ENCODE measurements around the gene DNMT1.

Gene DNMT1

DNA sequence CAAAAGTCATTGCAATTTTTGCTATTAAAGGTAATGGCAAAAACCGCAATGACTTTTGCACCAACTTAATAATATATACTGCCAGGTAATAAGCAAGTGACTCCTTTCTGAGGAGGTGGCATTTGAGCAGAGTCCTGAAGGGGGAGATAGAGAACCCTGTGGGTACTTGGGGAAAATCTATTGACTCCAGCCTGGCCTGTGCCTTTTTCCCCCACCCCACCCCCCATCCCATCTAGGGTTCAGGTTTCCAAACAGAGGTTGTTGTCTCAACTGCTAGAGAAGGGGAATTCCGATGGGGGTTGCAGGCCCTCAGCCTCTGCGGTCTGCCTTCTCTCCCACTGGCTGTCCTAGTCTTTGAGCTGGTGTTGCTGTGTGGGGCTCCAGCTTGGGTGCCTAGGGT lies 24.9 kb upstream of the DNMT1 start:
- DNase-seq = peak; percentile 57
- WGBS (ENCODE audit: extremely low coverage, insufficient coverage, low lambda C conversion rate) = no CpG with 5 or more reads among the region's 3 CpGs
- H3K27me3 ChIP-seq (ENCODE audit: insufficient read depth, low read length, poor library complexity) = no peaks in the 10 kb centered on the region

DNA sequence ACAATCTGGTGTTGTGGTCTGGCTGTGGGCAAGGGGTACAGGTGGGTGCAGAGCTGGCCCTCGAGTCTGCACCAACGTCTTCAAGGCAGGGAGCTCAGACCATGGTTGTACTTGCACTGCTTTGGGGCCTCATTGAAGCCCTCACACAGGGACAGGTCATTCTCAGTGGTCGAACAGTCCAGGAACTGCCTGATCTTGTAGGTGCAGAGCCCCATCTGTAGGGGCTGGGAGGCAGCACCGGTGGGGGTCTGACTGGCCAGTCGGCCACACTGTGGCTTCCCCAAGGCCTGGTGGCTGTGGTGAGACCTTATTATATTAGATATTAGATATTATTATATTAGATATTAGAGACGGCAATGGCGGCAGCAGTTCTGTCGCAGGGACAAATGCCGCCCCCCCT lies 22.3 kb upstream of the DNMT1 start:
- no CpG with 5 or more reads among the region's 9 CpGs for WGBS (ENCODE audit: extremely low coverage, insufficient coverage, low lambda C conversion rate)
- H3K27ac ChIP-seq (ENCODE audit: low read depth, low read length) = no peak overlapping the region
- H3K36me3 ChIP-seq (ENCODE audit: control insufficient read depth, insufficient read depth, low read length) = no peaks in the 10 kb centered on the region
- H2BK5ac ChIP-seq (ENCODE audit: low read length) = no peak overlapping the region
- no peaks in the 10 kb centered on the region for H3K4me1 ChIP-seq (ENCODE audit: control insufficient read depth, low read depth, low read length)
- no peak overlapping the region for H4K5ac ChIP-seq (ENCODE audit: low read length)
- no peak overlapping the region for H3K4me2 ChIP-seq (ENCODE audit: low read length)
- no peaks in the 10 kb centered on the region for H3K27me3 ChIP-seq (ENCODE audit: insufficient read depth, low read length, poor library complexity)
- no peak for DNase-seq
- no peaks in the 10 kb centered on the region for H3K79me1 ChIP-seq (ENCODE audit: low read length)
- H3K4ac ChIP-seq (ENCODE audit: low read depth, low read length) = no peak overlapping the region
- H3K79me2 ChIP-seq (ENCODE audit: control insufficient read depth, insufficient read depth, low read length) = no peaks in the 10 kb centered on the region
- H3K4me3 ChIP-seq (ENCODE audit: low read length) = no peak overlapping the region
- no peak overlapping the region for H2AK5ac ChIP-seq (ENCODE audit: low read length)
- no peak overlapping the region for H3K56ac ChIP-seq (ENCODE audit: low read length)
- no peak overlapping the region for H3K23ac ChIP-seq (ENCODE audit: low read length)
- H4K8ac ChIP-seq (ENCODE audit: low read depth, low read length) = no peak overlapping the region
- no peak overlapping the region for H2BK15ac ChIP-seq (replicated peaks; ENCODE audit: low read depth)
- no peak overlapping the region for H2BK120ac ChIP-seq (ENCODE audit: low read depth, low read length)
- no peak overlapping the region for H3K18ac ChIP-seq (ENCODE audit: low read length)
- no peak overlapping the region for H3K9ac ChIP-seq (ENCODE audit: low read length)

More for the DNA sequence above, 24.9 kb upstream of the DNMT1 start:
- no peak overlapping the region for H3K56ac ChIP-seq (ENCODE audit: low read length)
- no peak overlapping the region for H2BK120ac ChIP-seq (ENCODE audit: low read depth, low read length)
- H2BK5ac ChIP-seq (ENCODE audit: low read length) = no peak overlapping the region
- H3K4ac ChIP-seq (ENCODE audit: low read depth, low read length) = no peak overlapping the region
- H2BK15ac ChIP-seq (replicated peaks; ENCODE audit: low read depth) = no peak overlapping the region
- no peak overlapping the region for H4K5ac ChIP-seq (ENCODE audit: low read length)
- no peaks in the 10 kb centered on the region for H3K4me1 ChIP-seq (ENCODE audit: control insufficient read depth, low read depth, low read length)
- H3K4me3 ChIP-seq (ENCODE audit: low read length) = no peak overlapping the region
- H3K23ac ChIP-seq (ENCODE audit: low read length) = no peak overlapping the region
- H3K27ac ChIP-seq (ENCODE audit: low read depth, low read length) = no peak overlapping the region
- H4K8ac ChIP-seq (ENCODE audit: low read depth, low read length) = no peak overlapping the region
- H3K9ac ChIP-seq (ENCODE audit: low read length) = no peak overlapping the region
- no peaks in the 10 kb centered on the region for H3K79me2 ChIP-seq (ENCODE audit: control insufficient read depth, insufficient read depth, low read length)
- H3K4me2 ChIP-seq (ENCODE audit: low read length) = no peak overlapping the region
- H3K18ac ChIP-seq (ENCODE audit: low read length) = no peak overlapping the region
- H3K36me3 ChIP-seq (ENCODE audit: control insufficient read depth, insufficient read depth, low read length) = no peaks in the 10 kb centered on the region
- no peaks in the 10 kb centered on the region for H3K79me1 ChIP-seq (ENCODE audit: low read length)
- H2AK5ac ChIP-seq (ENCODE audit: low read length) = no peak overlapping the region

DNA sequence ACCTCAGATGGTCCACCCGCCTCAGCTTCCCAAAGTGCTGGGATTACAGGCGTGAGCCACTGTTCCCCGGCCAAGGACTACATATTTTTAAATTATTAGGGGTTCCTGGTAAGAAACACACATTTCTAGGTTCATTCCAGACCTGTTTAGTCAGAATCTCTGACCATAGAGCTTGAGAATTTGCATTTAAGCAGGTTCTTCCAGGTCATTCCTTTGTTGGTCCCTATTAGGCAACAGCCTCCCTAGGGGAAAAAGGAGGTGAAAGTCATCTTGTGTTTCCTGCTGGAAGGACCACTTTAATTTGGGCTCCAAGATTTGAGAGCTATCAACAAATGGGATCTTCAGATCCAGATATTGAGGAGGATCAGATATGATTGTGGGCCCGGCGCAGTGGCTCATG lies 20.0 kb upstream of the DNMT1 start:
- Histone ChIP-seq H3K4me2 (ENCODE audit: low read length) (no peak overlapping the region), H4K8ac (ENCODE audit: low read depth, low read length) (no peak overlapping the region)
- WGBS (ENCODE audit: extremely low coverage, insufficient coverage, low lambda C conversion rate) = no CpG with 5 or more reads among the region's 5 CpGs

DNA sequence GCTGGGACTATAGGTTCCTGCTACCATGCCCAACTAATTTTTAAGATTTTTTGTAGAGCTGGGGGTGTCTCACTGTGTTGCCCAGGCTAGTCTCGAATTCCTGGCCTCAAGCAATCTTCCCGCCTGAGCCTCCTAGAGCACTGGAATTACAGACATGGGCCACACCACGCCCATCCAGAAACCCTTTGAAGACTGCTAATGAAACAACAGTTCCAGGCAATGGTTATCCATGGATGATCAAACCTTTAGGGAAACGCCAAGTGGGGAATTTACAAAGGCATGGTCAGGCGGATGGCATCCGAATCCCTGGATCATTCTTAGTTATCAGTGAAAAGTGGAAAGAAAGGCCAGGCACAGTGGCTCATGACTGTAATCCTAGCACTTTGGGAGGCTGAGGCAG lies 16.9 kb upstream of the DNMT1 start:
- no peak overlapping the region for H2BK15ac ChIP-seq (replicated peaks; ENCODE audit: low read depth)
- H3K23ac ChIP-seq (ENCODE audit: low read length) = no peak overlapping the region
- H2BK120ac ChIP-seq (ENCODE audit: low read depth, low read length) = no peak overlapping the region
- no peak for DNase-seq
- no peaks in the 10 kb centered on the region for H3K4me1 ChIP-seq (ENCODE audit: control insufficient read depth, low read depth, low read length)
- H3K9ac ChIP-seq (ENCODE audit: low read length) = no peak overlapping the region
- no peak overlapping the region for H3K56ac ChIP-seq (ENCODE audit: low read length)
- no peaks in the 10 kb centered on the region for H3K79me1 ChIP-seq (ENCODE audit: low read length)
- H3K79me2 ChIP-seq (ENCODE audit: control insufficient read depth, insufficient read depth, low read length) = no peaks in the 10 kb centered on the region
- H3K36me3 ChIP-seq (ENCODE audit: control insufficient read depth, insufficient read depth, low read length) = no peaks in the 10 kb centered on the region
- no peak overlapping the region for H3K4me3 ChIP-seq (ENCODE audit: low read length)
- no CpG with 5 or more reads among the region's 6 CpGs for WGBS (ENCODE audit: extremely low coverage, insufficient coverage, low lambda C conversion rate)
- no peak overlapping the region for H2AK5ac ChIP-seq (ENCODE audit: low read length)
- no peak overlapping the region for H4K5ac ChIP-seq (ENCODE audit: low read length)
- H4K8ac ChIP-seq (ENCODE audit: low read depth, low read length) = no peak overlapping the region
- no peaks in the 10 kb centered on the region for H3K27me3 ChIP-seq (ENCODE audit: insufficient read depth, low read length, poor library complexity)
- H3K4ac ChIP-seq (ENCODE audit: low read depth, low read length) = no peak overlapping the region
- H3K27ac ChIP-seq (ENCODE audit: low read depth, low read length) = no peak overlapping the region
- H3K18ac ChIP-seq (ENCODE audit: low read length) = no peak overlapping the region
- H3K4me2 ChIP-seq (ENCODE audit: low read length) = no peak overlapping the region
- H2BK5ac ChIP-seq (ENCODE audit: low read length) = no peak overlapping the region

More for the DNA sequence above, 20.0 kb upstream of the DNMT1 start:
- H4K5ac ChIP-seq (ENCODE audit: low read length) = no peak overlapping the region
- no peak overlapping the region for H3K4me3 ChIP-seq (ENCODE audit: low read length)
- H3K27me3 ChIP-seq (ENCODE audit: insufficient read depth, low read length, poor library complexity) = no peaks in the 10 kb centered on the region
- H3K27ac ChIP-seq (ENCODE audit: low read depth, low read length) = no peak overlapping the region
- H3K79me1 ChIP-seq (ENCODE audit: low read length) = no peaks in the 10 kb centered on the region
- H2BK5ac ChIP-seq (ENCODE audit: low read length) = no peak overlapping the region
- H2BK15ac ChIP-seq (replicated peaks; ENCODE audit: low read depth) = no peak overlapping the region
- H3K79me2 ChIP-seq (ENCODE audit: control insufficient read depth, insufficient read depth, low read length) = no peaks in the 10 kb centered on the region
- DNase-seq = peak; percentile 54
- no peak overlapping the region for H3K9ac ChIP-seq (ENCODE audit: low read length)
- no peak overlapping the region for H2AK5ac ChIP-seq (ENCODE audit: low read length)
- no peak overlapping the region for H3K23ac ChIP-seq (ENCODE audit: low read length)
- no peaks in the 10 kb centered on the region for H3K36me3 ChIP-seq (ENCODE audit: control insufficient read depth, insufficient read depth, low read length)
- no peak overlapping the region for H3K4ac ChIP-seq (ENCODE audit: low read depth, low read length)
- no peaks in the 10 kb centered on the region for H3K4me1 ChIP-seq (ENCODE audit: control insufficient read depth, low read depth, low read length)
- no peak overlapping the region for H3K18ac ChIP-seq (ENCODE audit: low read length)
- H2BK120ac ChIP-seq (ENCODE audit: low read depth, low read length) = no peak overlapping the region
- no peak overlapping the region for H3K56ac ChIP-seq (ENCODE audit: low read length)

DNA sequence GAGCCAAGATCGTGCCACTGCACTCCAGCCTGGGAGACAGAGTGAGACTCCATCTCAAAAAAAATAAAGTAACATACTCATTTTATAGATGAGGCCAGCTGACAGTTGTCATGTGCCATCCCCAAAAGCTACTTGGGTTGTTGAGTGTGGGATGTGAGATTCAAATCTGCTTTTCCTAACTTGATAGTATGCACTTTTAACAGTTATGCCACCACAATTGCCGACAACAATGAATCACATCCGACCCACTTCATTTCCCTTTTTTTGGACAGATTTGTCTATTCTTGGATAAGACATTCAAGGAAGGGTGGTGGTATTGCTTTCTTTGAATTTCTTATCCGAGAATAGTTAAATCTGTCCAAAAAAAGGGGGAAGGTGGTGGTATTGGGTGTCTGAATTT lies 16.3 kb upstream of the DNMT1 start:
- no peak overlapping the region for H3K18ac ChIP-seq (ENCODE audit: low read length)
- H3K79me2 ChIP-seq (ENCODE audit: control insufficient read depth, insufficient read depth, low read length) = no peaks in the 10 kb centered on the region
- no peak overlapping the region for H4K5ac ChIP-seq (ENCODE audit: low read length)
- H2BK5ac ChIP-seq (ENCODE audit: low read length) = no peak overlapping the region
- H3K27me3 ChIP-seq (ENCODE audit: insufficient read depth, low read length, poor library complexity) = no peaks in the 10 kb centered on the region
- no peaks in the 10 kb centered on the region for H3K79me1 ChIP-seq (ENCODE audit: low read length)
- no peak overlapping the region for H3K9ac ChIP-seq (ENCODE audit: low read length)
- DNase-seq = no peak
- no peak overlapping the region for H2BK15ac ChIP-seq (replicated peaks; ENCODE audit: low read depth)
- no peak overlapping the region for H4K8ac ChIP-seq (ENCODE audit: low read depth, low read length)
- no peaks in the 10 kb centered on the region for H3K4me1 ChIP-seq (ENCODE audit: control insufficient read depth, low read depth, low read length)
- no peak overlapping the region for H3K4ac ChIP-seq (ENCODE audit: low read depth, low read length)
- H3K23ac ChIP-seq (ENCODE audit: low read length) = no peak overlapping the region
- WGBS (ENCODE audit: extremely low coverage, insufficient coverage, low lambda C conversion rate) = no CpG with 5 or more reads among the region's 4 CpGs
- H3K56ac ChIP-seq (ENCODE audit: low read length) = no peak overlapping the region
- H2BK120ac ChIP-seq (ENCODE audit: low read depth, low read length) = no peak overlapping the region
- no peak overlapping the region for H3K27ac ChIP-seq (ENCODE audit: low read depth, low read length)
- no peak overlapping the region for H3K4me3 ChIP-seq (ENCODE audit: low read length)
- no peak overlapping the region for H2AK5ac ChIP-seq (ENCODE audit: low read length)
- no peaks in the 10 kb centered on the region for H3K36me3 ChIP-seq (ENCODE audit: control insufficient read depth, insufficient read depth, low read length)
- no peak overlapping the region for H3K4me2 ChIP-seq (ENCODE audit: low read length)

DNA sequence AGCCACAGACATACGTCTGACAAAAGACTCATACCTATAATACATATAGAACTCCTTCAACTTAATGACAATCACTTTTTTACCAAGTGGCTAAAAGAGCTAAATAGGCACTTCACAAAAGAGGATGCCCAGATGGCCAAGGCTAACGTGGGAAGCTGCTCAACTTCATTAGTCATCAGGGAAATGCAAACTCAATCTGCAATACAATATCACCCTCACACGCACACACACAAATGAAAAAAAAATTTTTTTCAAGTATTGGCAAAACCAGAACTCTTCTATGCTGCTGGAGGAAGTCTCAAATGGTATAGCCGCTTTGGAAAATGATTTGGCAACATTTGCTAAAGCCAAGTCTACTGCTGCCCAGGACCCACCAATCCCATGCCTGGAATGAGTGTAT lies 14.6 kb upstream of the DNMT1 start:
- Histone ChIP-seq H3K27ac (ENCODE audit: low read depth, low read length) (no peak overlapping the region), H3K4ac (ENCODE audit: low read depth, low read length) (no peak overlapping the region), H3K18ac (ENCODE audit: low read length) (no peak overlapping the region), H3K4me2 (ENCODE audit: low read length) (no peak overlapping the region), H4K5ac (ENCODE audit: low read length) (no peak overlapping the region), H4K8ac (ENCODE audit: low read depth, low read length) (no peak overlapping the region), H3K4me3 (ENCODE audit: low read length) (no peak overlapping the region), H2BK120ac (ENCODE audit: low read depth, low read length) (no peak overlapping the region), H2BK5ac (ENCODE audit: low read length) (no peak overlapping the region), H3K4me1 (ENCODE audit: control insufficient read depth, low read depth, low read length) (no peaks in the 10 kb centered on the region), H3K79me1 (ENCODE audit: low read length) (no peaks in the 10 kb centered on the region), H2AK5ac (ENCODE audit: low read length) (no peak overlapping the region), H3K9ac (ENCODE audit: low read length) (no peak overlapping the region), H3K36me3 (ENCODE audit: control insufficient read depth, insufficient read depth, low read length) (no peaks in the 10 kb centered on the region), H3K79me2 (ENCODE audit: control insufficient read depth, insufficient read depth, low read length) (no peaks in the 10 kb centered on the region), H2BK15ac (replicated peaks; ENCODE audit: low read depth) (no peak overlapping the region), H3K56ac (ENCODE audit: low read length) (no peak overlapping the region), H3K23ac (ENCODE audit: low read length) (no peak overlapping the region), H3K27me3 (ENCODE audit: insufficient read depth, low read length, poor library complexity) (no peaks in the 10 kb centered on the region)
- no CpG with 5 or more reads among the region's 4 CpGs for WGBS (ENCODE audit: extremely low coverage, insufficient coverage, low lambda C conversion rate)
- no peak for DNase-seq

All from mesendoderm (in vitro differentiated cells).